HepG2 (cell line): ENCODE measurements around the gene PDRG1. TPM values are rescaled to one million over a fixed set of nuclear protein-coding genes. Genes with fewer than 3 reads are reported as not detected.

ENCODE experiments used
- ATAC-seq: fragments of 200-7000 bp; cut with Tn5 transposase; 3 replicates; pipeline ENCODE4 v1.9.1; 2020; ENCODE audit warnings: mild to moderate bottlenecking, moderate library complexity
- BruUV-seq: library from RNA; stranded (reverse); fragments of 400-500 nt; replicated peaks from 2 replicates; lab custom pipeline; 2021; lab: Mats Ljungman, UMichigan
- CTCF ChIA-PET: fragments of 300-600 bp; formaldehyde crosslinking; extraction: SDS; loops from one replicate; lab custom pipeline; 2021; ENCODE audit warnings: low total read pairs, inconsistent platforms, low intra/inter-chr PET ratio; lab: Yijun Ruan, JAX
- POLR2A ChIA-PET: fragments of 350-600 bp; sonication (Branson Sonifier 250); formaldehyde crosslinking; loops from one replicate; lab custom pipeline; 2020; ENCODE audit warnings: antibody characterized with exemption, inconsistent platforms; lab: Yijun Ruan, JAX
- DNase-seq: peaks from one replicate; pipeline ENCODE4 v3.0.0-alpha.2; 2015; ENCODE audit warnings: low spot score
- FAIRE-seq: peaks from 3 replicates; lab custom pipeline; 2011; peaks lifted over from hg19 to GRCh38; lab: Jason Lieb, UNC
- H2AFZ ChIP-seq: one replicate; pipeline ENCODE4 v1.6.1; 2011; ENCODE audit warnings: low read length, inconsistent platforms
- H3K27ac ChIP-seq: fragments of 300-600 bp; 3 replicates; pipeline ENCODE4 v1.8.0; 2011; ENCODE audit warnings: mixed run types, mild to moderate bottlenecking, mixed read lengths, low read length, inconsistent platforms; ENCODE audit not compliant: insufficient read depth; ENCODE audit errors: extremely low read length
- H3K27me3 ChIP-seq, 2 experiments: fragments of 200-600 bp in 1 of 2; 2 replicates in 1 of 2; 3 replicates in 1 of 2; pipeline versions ENCODE4 v1.6.0 to v1.8.0; 2011; ENCODE audit warnings: low read length in 2 of 2, mild to moderate bottlenecking in 2 of 2, moderate library complexity in 2 of 2, inconsistent platforms in 1 of 2; ENCODE audit not compliant: insufficient read depth in 2 of 2, control insufficient read depth in 1 of 2
- H3K36me3 ChIP-seq, 2 experiments: fragments of 200-600 bp in 1 of 2; replicated peaks in 1 of 2; 2 replicates in 1 of 2; 3 replicates in 1 of 2; pipeline versions ENCODE4 v1.5.1 to v1.8.0; 2011; ENCODE audit warnings: low read length in 2 of 2, inconsistent platforms in 1 of 2; ENCODE audit not compliant: insufficient read depth in 2 of 2, control insufficient read depth in 1 of 2
- H3K4me1 ChIP-seq: 2 replicates; pipeline ENCODE4 v1.5.1; 2012; ENCODE audit warnings: low read length, inconsistent platforms; ENCODE audit not compliant: insufficient read depth
- H3K4me2 ChIP-seq: 2 replicates; pipeline ENCODE4 v1.6.0; 2011; ENCODE audit warnings: low read depth, low read length, inconsistent platforms
- H3K4me3 ChIP-seq, 3 experiments: fragments of 200-600 bp in 1 of 3; sonication (generic), shearing (Covaris generic) in 1 of 3; replicated peaks in 1 of 3; 2 replicates each; pipeline ENCODE4 v1.5.1; 2011 to 2016; ENCODE audit warnings: low read length in 3 of 3, inconsistent platforms in 2 of 3, low read depth in 2 of 3, mild to moderate bottlenecking in 2 of 3, control low read depth in 1 of 3, mixed read lengths in 1 of 3; ENCODE audit not compliant: insufficient read depth in 1 of 3
- H3K79me2 ChIP-seq: one replicate; pipeline ENCODE4 v1.6.1; 2011; ENCODE audit warnings: low read length, inconsistent platforms; ENCODE audit not compliant: insufficient read depth
- H3K9ac ChIP-seq: 2 replicates; pipeline ENCODE4 v1.6.0; 2011; ENCODE audit warnings: mild to moderate bottlenecking, low read depth, low read length, inconsistent platforms; ENCODE audit not compliant: insufficient read depth
- H3K9me3 ChIP-seq: 2 replicates; pipeline ENCODE4 v1.5.1; 2012; ENCODE audit warnings: mild to moderate bottlenecking, low read length
- H4K20me1 ChIP-seq: 2 replicates; pipeline ENCODE4 v1.6.0; 2011; ENCODE audit warnings: inconsistent platforms, mild to moderate bottlenecking, low read length, moderate library complexity; ENCODE audit not compliant: insufficient read depth
- FOSL1 ChIP-seq: sonication (generic); formaldehyde crosslinking; IDR thresholded peaks from 2 replicates; pipeline ENCODE4 v1.9.0; 2021; ENCODE audit warnings: missing genetic modification reagents, borderline replicate concordance
- FOXO4 ChIP-seq: sonication (generic); formaldehyde crosslinking; conservative IDR thresholded peaks from 2 replicates; pipeline ENCODE4 v1.8.1; 2023; ENCODE audit warnings: missing genetic modification reagents
- MEIS2 ChIP-seq: sonication (generic); formaldehyde crosslinking; IDR thresholded peaks from 2 replicates; pipeline ENCODE4 v1.9.0; 2021; ENCODE audit warnings: mild to moderate bottlenecking, missing genetic modification reagents
- NR2F2 ChIP-seq: IDR thresholded peaks from 2 replicates; pipeline ENCODE4 v1.6.1; 2012; ENCODE audit warnings: low read depth, inconsistent platforms, borderline replicate concordance
- POLR2G ChIP-seq: fragments of 200-400 bp; formaldehyde crosslinking; IDR thresholded peaks from 2 replicates; pipeline ENCODE4 v1.6.1; 2018; ENCODE audit warnings: mild to moderate bottlenecking, low read depth, low read length, moderate library complexity
- REPIN1 ChIP-seq: sonication (generic); formaldehyde crosslinking; IDR thresholded peaks from 2 replicates; pipeline ENCODE4 v1.8.0; 2022; ENCODE audit warnings: missing genetic modification reagents, low read depth, mild to moderate bottlenecking, borderline replicate concordance
- ZNF746 ChIP-seq: sonication (generic); formaldehyde crosslinking; IDR thresholded peaks from 2 replicates; pipeline ENCODE4 v1.8.0; 2022; ENCODE audit warnings: mild to moderate bottlenecking, missing genetic modification reagents
- ZSCAN31 ChIP-seq: sonication (generic); formaldehyde crosslinking; IDR thresholded peaks from 2 replicates; pipeline ENCODE4 v1.5.0; 2020; ENCODE audit warnings: low read depth, mild to moderate bottlenecking, missing genetic modification reagents
- WGBS: methylation state at CpG from one replicate; pipeline ENCODE4 v1.1.6; 2017; ENCODE audit warnings: low lambda C conversion rate; 5-methylcytosine and 5-hydroxymethylcytosine counted together
- in situ Hi-C: cut with HindIII; loops from 2 replicates; pipeline ENCODE4 v1.10.0; 2017; ENCODE audit warnings: low pct_unique_long_range_greater_than_20kb; ENCODE audit not compliant: extremely low pct_ligation_motif_present
- intact Hi-C: fragments of 100-400 bp; cut with micrococcal nuclease; formaldehyde crosslinking; loops from one replicate; pipeline ENCODE4 v1.10.0; 2022; ENCODE audit not compliant: unreplicated experiment
- polyA plus RNA-seq, 8 experiments: library from polyadenylated mRNA; depleted of rRNA in 3 of 8; stranded (reverse) in 7 of 8; unstranded in 1 of 8; fragments of >200 nt; fragmentation: Illumina TruSeq in 4 of 8; extraction: Trizol in 4 of 8; gene quantifications; 2 replicates each; pipeline versions ENCODE4 v1.2.1 to v1.2.3, GENCODE V29; 2011 to 2016; ENCODE audit warnings: low read depth in 4 of 8, missing spikeins in 1 of 8, mixed read lengths in 1 of 8; ENCODE audit not compliant: insufficient read depth in 1 of 8
- total RNA-seq, 5 experiments: library from RNA; depleted of rRNA; stranded (reverse); fragments of >200 nt; fragmentation: Illumina TruSeq; extraction: Trizol; gene quantifications; 2 replicates each; pipeline ENCODE4 v1.2.3, GENCODE V29; 2016; ENCODE audit warnings: low read depth in 1 of 5
- TF ChIP-seq, protein P1 (sequence below): sonication (generic); formaldehyde crosslinking; conservative IDR thresholded peaks from 2 replicates; pipeline ENCODE4 v1.4.0; 2020; ENCODE audit warnings: mild to moderate bottlenecking, missing genetic modification reagents, moderate library complexity

The PDRG1 gene
- total and polyA plus RNA-seq, 2 of the 13 experiments (the other 11 are each of a cell fraction or from before 2014, with no cell fraction given): 16.6 to 18.0 TPM

GRCh38 chr20:31943052-31943471 is 8.8 kb downstream of the PDRG1 start:
- CTCF ChIA-PET: no interaction called here
- H3K27me3 ChIP-seq: no peaks in the 10 kb centered on the region
- no peak overlapping the region for H3K4me3 ChIP-seq
- intact Hi-C loops (no loop called here), in situ Hi-C loops (no loop called here)
- H3K79me2 ChIP-seq: no peaks in the 10 kb centered on the region
- no peak overlapping the region for H3K27ac ChIP-seq
- FAIRE-seq (no peak), ATAC-seq (no peak; the same call in 2 of the 3 replicates), DNase-seq (no peak)
- no peak overlapping the region for H3K4me2 ChIP-seq
- no peaks in the 10 kb centered on the region for H4K20me1 ChIP-seq
- 100% methylated on average over 2 of the region's 2 CpGs for WGBS
- H3K36me3 ChIP-seq: peaks cover 33 to 52% of the 10 kb centered on the region in 2 experiments
- BruUV-seq: no TSS peak
- no peak overlapping the region for H3K9ac ChIP-seq
- POLR2A ChIA-PET: interaction anchor here (2.1 kb wide), 1 partner anchor 9 kb away, joined by 7 read pairs; the partner anchor contains the start of gene PDRG1
- H3K4me1 ChIP-seq: no peaks in the 10 kb centered on the region
- no peak overlapping the region for H2AFZ ChIP-seq
- H3K9me3 ChIP-seq: no peaks in the 10 kb centered on the region
- TF ChIP-seq ZNF746 (CRISPR knock-in tag) (no peak), FOXO4 (no peak), POLR2G (peak; percentile 11; the same call in 1 of the 2 replicates), NR2F2 (no peak), MEIS2 (CRISPR knock-in tag) (no peak), ZSCAN31 (no peak), FOSL1 (CRISPR knock-in tag) (no peak), REPIN1 (CRISPR knock-in tag) (no peak)
- TF ChIP-seq, protein P1, sequence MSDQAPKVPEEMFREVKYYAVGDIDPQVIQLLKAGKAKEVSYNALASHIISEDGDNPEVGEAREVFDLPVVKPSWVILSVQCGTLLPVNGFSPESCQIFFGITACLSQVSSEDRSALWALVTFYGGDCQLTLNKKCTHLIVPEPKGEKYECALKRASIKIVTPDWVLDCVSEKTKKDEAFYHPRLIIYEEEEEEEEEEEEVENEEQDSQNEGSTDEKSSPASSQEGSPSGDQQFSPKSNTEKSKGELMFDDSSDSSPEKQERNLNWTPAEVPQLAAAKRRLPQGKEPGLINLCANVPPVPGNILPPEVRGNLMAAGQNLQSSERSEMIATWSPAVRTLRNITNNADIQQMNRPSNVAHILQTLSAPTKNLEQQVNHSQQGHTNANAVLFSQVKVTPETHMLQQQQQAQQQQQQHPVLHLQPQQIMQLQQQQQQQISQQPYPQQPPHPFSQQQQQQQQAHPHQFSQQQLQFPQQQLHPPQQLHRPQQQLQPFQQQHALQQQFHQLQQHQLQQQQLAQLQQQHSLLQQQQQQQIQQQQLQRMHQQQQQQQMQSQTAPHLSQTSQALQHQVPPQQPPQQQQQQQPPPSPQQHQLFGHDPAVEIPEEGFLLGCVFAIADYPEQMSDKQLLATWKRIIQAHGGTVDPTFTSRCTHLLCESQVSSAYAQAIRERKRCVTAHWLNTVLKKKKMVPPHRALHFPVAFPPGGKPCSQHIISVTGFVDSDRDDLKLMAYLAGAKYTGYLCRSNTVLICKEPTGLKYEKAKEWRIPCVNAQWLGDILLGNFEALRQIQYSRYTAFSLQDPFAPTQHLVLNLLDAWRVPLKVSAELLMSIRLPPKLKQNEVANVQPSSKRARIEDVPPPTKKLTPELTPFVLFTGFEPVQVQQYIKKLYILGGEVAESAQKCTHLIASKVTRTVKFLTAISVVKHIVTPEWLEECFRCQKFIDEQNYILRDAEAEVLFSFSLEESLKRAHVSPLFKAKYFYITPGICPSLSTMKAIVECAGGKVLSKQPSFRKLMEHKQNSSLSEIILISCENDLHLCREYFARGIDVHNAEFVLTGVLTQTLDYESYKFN: no peak
